HepG2 (cell line): ENCODE results near the gene PLA2G2E. TPM values are rescaled to one million over a fixed set of nuclear protein-coding genes. Genes with fewer than 3 reads are reported as not detected.
A peak's percentile ranks its signal among the peaks of the same experiment; 100 is the strongest.

ENCODE experiments used
- CHCHD3 ChIP-seq: sonication (generic); formaldehyde crosslinking; IDR thresholded peaks from 2 replicates; pipeline ENCODE4 v1.8.0; 2022; ENCODE audit warnings: mild to moderate bottlenecking, missing genetic modification reagents, moderate library complexity
- ETV5 ChIP-seq: IDR thresholded peaks from 2 replicates; pipeline ENCODE4 v1.6.1; 2018; ENCODE audit warnings: missing biosample characterization, missing genetic modification reagents, inconsistent platforms, borderline replicate concordance
- KAT2B ChIP-seq: fragments of 150-350 bp; IDR thresholded peaks from 2 replicates; pipeline ENCODE4 v1.6.1; 2014; ENCODE audit warnings: low read depth, low read length, borderline replicate concordance
- TCF7 ChIP-seq: sonication (generic); IDR thresholded peaks from 2 replicates; pipeline ENCODE4 v1.6.1; 2016; ENCODE audit warnings: antibody characterized with exemption, low read depth
- polyA plus RNA-seq, 8 experiments: library from polyadenylated mRNA; depleted of rRNA in 3 of 8; stranded (reverse) in 7 of 8; unstranded in 1 of 8; fragments of >200 nt; fragmentation: Illumina TruSeq in 4 of 8; extraction: Trizol in 4 of 8; gene quantifications; 2 replicates each; pipeline versions ENCODE4 v1.2.1 to v1.2.3, GENCODE V29; 2011 to 2016; ENCODE audit warnings: low read depth in 4 of 8, missing spikeins in 1 of 8, mixed read lengths in 1 of 8; ENCODE audit not compliant: insufficient read depth in 1 of 8
- total RNA-seq, 5 experiments: library from RNA; depleted of rRNA; stranded (reverse); fragments of >200 nt; fragmentation: Illumina TruSeq; extraction: Trizol; gene quantifications; 2 replicates each; pipeline ENCODE4 v1.2.3, GENCODE V29; 2016; ENCODE audit warnings: low read depth in 1 of 5
- TF ChIP-seq, protein P1 (sequence below): sonication (generic); formaldehyde crosslinking; IDR thresholded peaks from 2 replicates; pipeline ENCODE4 v1.8.0; 2022; ENCODE audit warnings: mild to moderate bottlenecking, missing genetic modification reagents; ENCODE audit not compliant: insufficient replicate concordance
- TF ChIP-seq, protein P2 (sequence below): IDR thresholded peaks from 2 replicates; pipeline ENCODE4 v1.6.1; 2016; ENCODE audit warnings: missing compliant biosample characterization, missing genetic modification reagents, borderline replicate concordance
- TF ChIP-seq, protein P3 (sequence below): sonication (generic); formaldehyde crosslinking; IDR thresholded peaks from 2 replicates; pipeline ENCODE4 v1.4.0; 2020; ENCODE audit warnings: missing genetic modification reagents
- TF ChIP-seq, protein P4 (sequence below): sonication (generic); formaldehyde crosslinking; IDR thresholded peaks from 2 replicates; pipeline ENCODE4 v1.4.0; 2020; ENCODE audit warnings: missing genetic modification reagents

Gene PLA2G2E
- total and polyA plus RNA-seq, 2 of the 13 experiments (the other 11 are each of a cell fraction or from before 2014, with no cell fraction given): not detected

DNA sequence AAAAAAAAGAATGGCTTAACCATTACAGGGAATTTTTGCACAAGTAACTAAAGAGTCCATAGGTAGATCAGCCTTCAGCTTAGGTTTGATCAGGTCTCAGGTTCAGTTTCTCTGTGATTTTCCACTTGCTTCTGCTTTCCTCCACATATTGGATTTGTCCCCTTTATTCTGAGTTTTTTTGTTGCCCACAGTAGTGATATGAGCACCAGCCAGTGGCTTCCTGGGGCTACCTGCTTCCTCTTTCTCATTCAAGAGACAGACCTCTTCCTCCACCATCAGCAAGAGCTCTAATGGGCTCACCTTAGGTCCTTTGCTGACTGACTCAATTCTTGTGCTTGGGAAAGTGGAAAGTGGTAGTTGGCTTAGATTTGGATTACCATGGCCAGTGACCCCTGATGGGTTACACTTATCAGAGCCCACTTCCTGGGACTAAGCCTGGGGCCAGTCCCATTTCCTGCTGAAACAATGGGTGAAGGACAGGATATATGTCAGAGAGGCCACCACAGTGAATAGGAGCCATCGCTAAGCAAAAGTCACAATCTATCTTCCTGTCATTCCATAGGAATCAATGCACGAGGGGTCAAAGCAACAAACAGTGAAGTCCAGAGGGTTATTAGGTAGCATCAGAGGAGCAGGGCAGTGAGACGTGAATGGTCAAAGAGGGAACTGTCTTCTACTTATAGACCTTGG lies 12.8 kb upstream of the PLA2G2E start (continued):
- TF ChIP-seq, protein P1, sequence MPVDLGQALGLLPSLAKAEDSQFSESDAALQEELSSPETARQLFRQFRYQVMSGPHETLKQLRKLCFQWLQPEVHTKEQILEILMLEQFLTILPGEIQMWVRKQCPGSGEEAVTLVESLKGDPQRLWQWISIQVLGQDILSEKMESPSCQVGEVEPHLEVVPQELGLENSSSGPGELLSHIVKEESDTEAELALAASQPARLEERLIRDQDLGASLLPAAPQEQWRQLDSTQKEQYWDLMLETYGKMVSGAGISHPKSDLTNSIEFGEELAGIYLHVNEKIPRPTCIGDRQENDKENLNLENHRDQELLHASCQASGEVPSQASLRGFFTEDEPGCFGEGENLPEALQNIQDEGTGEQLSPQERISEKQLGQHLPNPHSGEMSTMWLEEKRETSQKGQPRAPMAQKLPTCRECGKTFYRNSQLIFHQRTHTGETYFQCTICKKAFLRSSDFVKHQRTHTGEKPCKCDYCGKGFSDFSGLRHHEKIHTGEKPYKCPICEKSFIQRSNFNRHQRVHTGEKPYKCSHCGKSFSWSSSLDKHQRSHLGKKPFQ (CRISPR knock-in tag): no peak
- no peak for TF ChIP-seq CHCHD3 (CRISPR knock-in tag)
- peak; percentile 90; the same call in 1 of the 2 replicates for TF ChIP-seq ETV5 (CRISPR knock-in tag)
- TF ChIP-seq, protein P2, sequence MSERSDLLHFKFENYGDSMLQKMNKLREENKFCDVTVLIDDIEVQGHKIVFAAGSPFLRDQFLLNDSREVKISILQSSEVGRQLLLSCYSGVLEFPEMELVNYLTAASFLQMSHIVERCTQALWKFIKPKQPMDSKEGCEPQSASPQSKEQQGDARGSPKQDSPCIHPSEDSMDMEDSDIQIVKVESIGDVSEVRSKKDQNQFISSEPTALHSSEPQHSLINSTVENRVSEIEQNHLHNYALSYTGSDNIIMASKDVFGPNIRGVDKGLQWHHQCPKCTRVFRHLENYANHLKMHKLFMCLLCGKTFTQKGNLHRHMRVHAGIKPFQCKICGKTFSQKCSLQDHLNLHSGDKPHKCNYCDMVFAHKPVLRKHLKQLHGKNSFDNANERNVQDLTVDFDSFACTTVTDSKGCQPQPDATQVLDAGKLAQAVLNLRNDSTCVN (CRISPR knock-in tag): no peak
- no peak; the same call in 1 of the 2 replicates for TF ChIP-seq TCF7
- TF ChIP-seq, protein P3, sequence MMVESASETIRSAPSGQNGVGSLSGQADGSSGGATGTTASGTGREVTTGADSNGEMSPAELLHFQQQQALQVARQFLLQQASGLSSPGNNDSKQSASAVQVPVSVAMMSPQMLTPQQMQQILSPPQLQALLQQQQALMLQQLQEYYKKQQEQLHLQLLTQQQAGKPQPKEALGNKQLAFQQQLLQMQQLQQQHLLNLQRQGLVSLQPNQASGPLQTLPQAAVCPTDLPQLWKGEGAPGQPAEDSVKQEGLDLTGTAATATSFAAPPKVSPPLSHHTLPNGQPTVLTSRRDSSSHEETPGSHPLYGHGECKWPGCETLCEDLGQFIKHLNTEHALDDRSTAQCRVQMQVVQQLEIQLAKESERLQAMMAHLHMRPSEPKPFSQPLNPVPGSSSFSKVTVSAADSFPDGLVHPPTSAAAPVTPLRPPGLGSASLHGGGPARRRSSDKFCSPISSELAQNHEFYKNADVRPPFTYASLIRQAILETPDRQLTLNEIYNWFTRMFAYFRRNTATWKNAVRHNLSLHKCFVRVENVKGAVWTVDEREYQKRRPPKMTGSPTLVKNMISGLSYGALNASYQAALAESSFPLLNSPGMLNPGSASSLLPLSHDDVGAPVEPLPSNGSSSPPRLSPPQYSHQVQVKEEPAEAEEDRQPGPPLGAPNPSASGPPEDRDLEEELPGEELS (CRISPR knock-in tag): no peak
- TF ChIP-seq, protein P4, sequence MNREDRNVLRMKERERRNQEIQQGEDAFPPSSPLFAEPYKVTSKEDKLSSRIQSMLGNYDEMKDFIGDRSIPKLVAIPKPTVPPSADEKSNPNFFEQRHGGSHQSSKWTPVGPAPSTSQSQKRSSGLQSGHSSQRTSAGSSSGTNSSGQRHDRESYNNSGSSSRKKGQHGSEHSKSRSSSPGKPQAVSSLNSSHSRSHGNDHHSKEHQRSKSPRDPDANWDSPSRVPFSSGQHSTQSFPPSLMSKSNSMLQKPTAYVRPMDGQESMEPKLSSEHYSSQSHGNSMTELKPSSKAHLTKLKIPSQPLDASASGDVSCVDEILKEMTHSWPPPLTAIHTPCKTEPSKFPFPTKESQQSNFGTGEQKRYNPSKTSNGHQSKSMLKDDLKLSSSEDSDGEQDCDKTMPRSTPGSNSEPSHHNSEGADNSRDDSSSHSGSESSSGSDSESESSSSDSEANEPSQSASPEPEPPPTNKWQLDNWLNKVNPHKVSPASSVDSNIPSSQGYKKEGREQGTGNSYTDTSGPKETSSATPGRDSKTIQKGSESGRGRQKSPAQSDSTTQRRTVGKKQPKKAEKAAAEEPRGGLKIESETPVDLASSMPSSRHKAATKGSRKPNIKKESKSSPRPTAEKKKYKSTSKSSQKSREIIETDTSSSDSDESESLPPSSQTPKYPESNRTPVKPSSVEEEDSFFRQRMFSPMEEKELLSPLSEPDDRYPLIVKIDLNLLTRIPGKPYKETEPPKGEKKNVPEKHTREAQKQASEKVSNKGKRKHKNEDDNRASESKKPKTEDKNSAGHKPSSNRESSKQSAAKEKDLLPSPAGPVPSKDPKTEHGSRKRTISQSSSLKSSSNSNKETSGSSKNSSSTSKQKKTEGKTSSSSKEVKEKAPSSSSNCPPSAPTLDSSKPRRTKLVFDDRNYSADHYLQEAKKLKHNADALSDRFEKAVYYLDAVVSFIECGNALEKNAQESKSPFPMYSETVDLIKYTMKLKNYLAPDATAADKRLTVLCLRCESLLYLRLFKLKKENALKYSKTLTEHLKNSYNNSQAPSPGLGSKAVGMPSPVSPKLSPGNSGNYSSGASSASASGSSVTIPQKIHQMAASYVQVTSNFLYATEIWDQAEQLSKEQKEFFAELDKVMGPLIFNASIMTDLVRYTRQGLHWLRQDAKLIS (CRISPR knock-in tag): no peak
- no peak for TF ChIP-seq KAT2B
- TF ChIP-seq, all 625 proteins: peak for 22
